K562 (cell line): ENCODE measurements around the gene SCMH1. TPM values are rescaled to one million over a fixed set of nuclear protein-coding genes. Genes with fewer than 3 reads are reported as not detected.

Source experiments
- ATAC-seq: fragments of 200-7000 bp; cut with Tn5 transposase; 3 replicates; pipeline ENCODE4 v1.9.1; 2020; ENCODE audit warnings: moderate library complexity
- BruUV-seq: library from RNA; stranded (reverse); fragments of 400-500 nt; replicated peaks from 2 replicates; lab custom pipeline; 2021; lab: Mats Ljungman, UMichigan
- CTCF ChIA-PET: fragments of 300-600 bp; formaldehyde crosslinking; extraction: SDS; loops from one replicate; lab custom pipeline; 2021; ENCODE audit warnings: low intra/inter-chr PET ratio; lab: Yijun Ruan, JAX
- POLR2A ChIA-PET: fragments of 300-600, 350-650 bp; sonication (Branson Sonifier 250); formaldehyde crosslinking; extraction: SDS; loops from one replicate; lab custom pipeline; 2021; ENCODE audit warnings: antibody characterized with exemption, inconsistent platforms; lab: Yijun Ruan, JAX
- DNase-seq, 4 experiments: peaks; one replicate each; pipeline versions ENCODE4 v3.0.0 to v3.0.0-alpha.2; 2011 to 2018; ENCODE audit warnings: low spot score in 3 of 4, mixed read lengths in 3 of 4; ENCODE audit errors: extremely low read depth in 1 of 4
- FAIRE-seq: peaks from 2 replicates; lab custom pipeline; 2011; peaks lifted over from hg19 to GRCh38; lab: Jason Lieb, UNC
- H2AFZ ChIP-seq: 2 replicates; pipeline ENCODE4 v1.6.0; 2011; ENCODE audit warnings: low read depth, low read length, control low read depth, inconsistent platforms
- H3K27ac ChIP-seq: fragments of 200-600 bp; 3 replicates; pipeline ENCODE4 v1.8.0; 2011; ENCODE audit warnings: low read depth, mild to moderate bottlenecking, control low read depth, inconsistent platforms, low read length, moderate library complexity, mixed read lengths; ENCODE audit errors: extremely low read depth
- H3K27me3 ChIP-seq, 2 experiments: fragments of 300-600 bp in 1 of 2; 2 replicates in 1 of 2; 3 replicates in 1 of 2; pipeline versions ENCODE4 v1.6.0 to v1.8.0; 2011; ENCODE audit warnings: inconsistent platforms in 2 of 2, low read length in 2 of 2, mild to moderate bottlenecking in 1 of 2, mixed read lengths in 1 of 2, moderate library complexity in 1 of 2; ENCODE audit not compliant: control insufficient read depth in 2 of 2, insufficient read depth in 2 of 2
- H3K36me3 ChIP-seq: fragments of 300-600 bp; 3 replicates; pipeline ENCODE4 v1.8.0; 2011; ENCODE audit warnings: mild to moderate bottlenecking, low read length, inconsistent platforms; ENCODE audit not compliant: control insufficient read depth, insufficient read depth
- H3K4me1 ChIP-seq, 2 experiments: fragments of 200-600 bp in 1 of 2; replicated peaks in 1 of 2; 2 replicates in 1 of 2; 3 replicates in 1 of 2; pipeline versions ENCODE4 v1.5.1 to v1.8.0; 2011; ENCODE audit warnings: inconsistent platforms in 2 of 2, low read length in 2 of 2, mild to moderate bottlenecking in 1 of 2, mixed read lengths in 1 of 2, moderate library complexity in 1 of 2; ENCODE audit not compliant: control insufficient read depth in 2 of 2, insufficient read depth in 2 of 2
- H3K4me2 ChIP-seq: 2 replicates; pipeline ENCODE4 v1.6.1; 2011; ENCODE audit warnings: low read length, control low read depth, inconsistent platforms, mixed read lengths; ENCODE audit not compliant: insufficient read depth
- H3K4me3 ChIP-seq: fragments of 200-600 bp; sonication (generic), shearing (Covaris generic); 2 replicates; pipeline ENCODE4 v1.5.1; 2016; ENCODE audit warnings: control low read depth, inconsistent platforms
- H3K79me2 ChIP-seq: fragments of 200-600 bp; 3 replicates; pipeline ENCODE4 v1.8.0; 2011; ENCODE audit warnings: low read length, inconsistent platforms; ENCODE audit not compliant: control insufficient read depth, insufficient read depth
- H3K9ac ChIP-seq, 2 experiments: 2 replicates each; pipeline versions ENCODE4 v1.6.0 to v1.6.1; 2011; ENCODE audit warnings: low read depth in 2 of 2, low read length in 2 of 2, control low read depth in 1 of 2, inconsistent platforms in 1 of 2, mild to moderate bottlenecking in 1 of 2, mixed read lengths in 1 of 2; ENCODE audit not compliant: insufficient read depth in 1 of 2
- H3K9me1 ChIP-seq: one replicate; pipeline ENCODE4 v1.6.0; 2011; ENCODE audit warnings: inconsistent platforms, mild to moderate bottlenecking, low read length, moderate library complexity; ENCODE audit not compliant: control insufficient read depth, insufficient read depth
- H3K9me3 ChIP-seq: replicated peaks from 2 replicates; pipeline ENCODE4 v1.5.1; 2011; ENCODE audit warnings: low read depth, low read length, inconsistent platforms; ENCODE audit not compliant: control insufficient read depth, insufficient read depth
- H4K20me1 ChIP-seq: replicated peaks from 2 replicates; pipeline ENCODE4 v1.6.1; 2011; ENCODE audit warnings: low read length, inconsistent platforms, mixed read lengths; ENCODE audit not compliant: control insufficient read depth, insufficient read depth
- EHMT2 ChIP-seq: fragments of 450-650 bp; IDR thresholded peaks from 2 replicates; pipeline ENCODE4 v1.6.1; 2018; ENCODE audit warnings: antibody characterized with exemption
- KAT7 ChIP-seq: sonication (generic); formaldehyde crosslinking; IDR thresholded peaks from 2 replicates; pipeline ENCODE4 v1.8.0; 2022; ENCODE audit warnings: missing genetic modification reagents, mild to moderate bottlenecking, borderline replicate concordance
- KLF1 ChIP-seq: fragments of 450-650 bp; IDR thresholded peaks from 2 replicates; pipeline ENCODE4 v1.6.1; 2016; ENCODE audit warnings: missing genetic modification characterization, missing compliant biosample characterization
- MECOM ChIP-seq: fragments of 250-450 bp; sonication (Bioruptor Pico); IDR thresholded peaks from 2 replicates; pipeline ENCODE4 v1.8.0; 2022; ENCODE audit warnings: inconsistent platforms
- NR1H2 ChIP-seq: sonication (generic); formaldehyde crosslinking; IDR thresholded peaks from 2 replicates; pipeline ENCODE4 v1.4.0; 2020; ENCODE audit warnings: mild to moderate bottlenecking, missing genetic modification reagents
- POLR2H ChIP-seq: IDR thresholded peaks from 2 replicates; pipeline ENCODE4 v1.6.1; 2016; ENCODE audit warnings: missing genetic modification characterization, low read depth, mild to moderate bottlenecking, control low read depth, missing compliant biosample characterization, moderate library complexity
- SP1 ChIP-seq: sonication (generic); formaldehyde crosslinking; IDR thresholded peaks from 2 replicates; pipeline ENCODE4 v1.8.1; 2022; ENCODE audit warnings: mild to moderate bottlenecking, missing genetic modification reagents
- SP2 ChIP-seq: IDR thresholded peaks from 2 replicates; pipeline ENCODE4 v1.6.1; 2011; ENCODE audit warnings: mild to moderate bottlenecking, low read depth, low read length, moderate library complexity; ENCODE audit not compliant: poor library complexity, severe bottlenecking; ENCODE audit errors: extremely low read depth
- U2AF2 ChIP-seq: fragments of 200-400 bp; formaldehyde crosslinking; optimal IDR thresholded peaks from 2 replicates; pipeline ENCODE3; 2017; ENCODE audit warnings: low read depth, mild to moderate bottlenecking, low read length
- ZBTB43 ChIP-seq: sonication (generic); formaldehyde crosslinking; IDR thresholded peaks from 2 replicates; pipeline ENCODE4 v1.8.0; 2023; ENCODE audit warnings: mild to moderate bottlenecking, missing genetic modification reagents
- ZNF143 ChIP-seq: sonication (generic); formaldehyde crosslinking; IDR thresholded peaks from 2 replicates; pipeline ENCODE4 v1.9.0; 2022; ENCODE audit warnings: mild to moderate bottlenecking, missing genetic modification reagents
- ZNF583 ChIP-seq: fragments of 250-450 bp; sonication (Bioruptor Pico); IDR thresholded peaks from 2 replicates; pipeline ENCODE4 v1.4.0; 2020
- WGBS: fragments of 100-300 bp; shearing (Covaris generic); methylation state at CpG from one replicate; pipeline ENCODE4 v1.1.6; 2016; ENCODE audit warnings: low coverage, mixed read lengths; ENCODE audit not compliant: insufficient coverage; ENCODE audit errors: missing lambda C conversion rate; 5-methylcytosine and 5-hydroxymethylcytosine counted together
- in situ Hi-C: fragments of 300-500 bp; cut with MboI; formaldehyde crosslinking; loops from 4 replicates; pipeline ENCODE4 v1.15.0; 2018; ENCODE audit warnings: inconsistent platforms, mixed read lengths
- intact Hi-C: fragments of 100-400 bp; cut with micrococcal nuclease; formaldehyde crosslinking; loops from 2 replicates; pipeline ENCODE4 v1.14.2; 2022
- polyA plus RNA-seq, 8 experiments: library from polyadenylated mRNA; depleted of rRNA in 4 of 8; stranded (reverse) in 5 of 8; unstranded in 3 of 8; fragments of >200 nt; fragmentation: Nextera tagmentation in 2 of 8; fragmentation: Illumina TruSeq in 1 of 8; extraction: Ambion mirVana in 2 of 8; extraction: Trizol in 1 of 8; gene quantifications; 2 replicates each; pipeline versions ENCODE4 v1.2.1 to v1.2.3, GENCODE V29; 2011 to 2014; ENCODE audit warnings: inconsistent platforms in 1 of 8, missing spikeins in 1 of 8
- total RNA-seq, 7 experiments: library from RNA; depleted of rRNA in 6 of 7; stranded (reverse); fragments of >200 nt in 6 of 7; fragmentation: Illumina TruSeq in 2 of 7; extraction: Trizol in 2 of 7; gene quantifications; 2 replicates each; pipeline versions ENCODE4 v1.2.1 to v1.2.3, GENCODE V29; 2011 to 2021; ENCODE audit warnings: low replicate concordance in 1 of 7
- TF ChIP-seq, protein P1 (sequence below), 2 experiments: fragments of 450-650 bp; IDR thresholded peaks; 2 replicates each; pipeline ENCODE4 v1.6.1; 2018; ENCODE audit warnings: mild to moderate bottlenecking in 2 of 2, low read depth in 1 of 2; ENCODE audit not compliant: partially characterized antibody in 2 of 2

SCMH1 gene
- total and polyA plus RNA-seq, 9 of the 15 experiments (the other 6 are each of a cell fraction or from before 2014, with no cell fraction given) = 8.5 to 37.0 (median 26.8) TPM

DNA sequence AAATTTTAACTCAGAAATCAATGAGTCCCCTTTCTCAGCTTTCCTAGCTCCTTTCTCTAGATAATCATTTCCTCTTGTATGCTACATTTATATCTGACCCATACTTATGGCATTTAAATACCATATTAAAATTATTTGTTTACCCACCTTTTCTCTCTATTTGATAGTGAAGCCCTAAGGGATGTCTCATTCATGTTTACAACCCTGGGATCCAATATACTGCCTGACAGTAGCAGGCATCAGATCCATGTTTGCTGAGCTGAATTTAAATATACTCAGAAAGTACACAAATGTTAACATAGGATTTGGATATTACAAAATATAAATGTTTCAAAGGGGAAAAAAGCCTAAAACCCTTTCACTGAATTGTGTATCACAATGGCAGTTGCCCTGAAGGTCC, 26.5 kb downstream of the SCMH1 start (continued):
- TF ChIP-seq, protein P1, sequence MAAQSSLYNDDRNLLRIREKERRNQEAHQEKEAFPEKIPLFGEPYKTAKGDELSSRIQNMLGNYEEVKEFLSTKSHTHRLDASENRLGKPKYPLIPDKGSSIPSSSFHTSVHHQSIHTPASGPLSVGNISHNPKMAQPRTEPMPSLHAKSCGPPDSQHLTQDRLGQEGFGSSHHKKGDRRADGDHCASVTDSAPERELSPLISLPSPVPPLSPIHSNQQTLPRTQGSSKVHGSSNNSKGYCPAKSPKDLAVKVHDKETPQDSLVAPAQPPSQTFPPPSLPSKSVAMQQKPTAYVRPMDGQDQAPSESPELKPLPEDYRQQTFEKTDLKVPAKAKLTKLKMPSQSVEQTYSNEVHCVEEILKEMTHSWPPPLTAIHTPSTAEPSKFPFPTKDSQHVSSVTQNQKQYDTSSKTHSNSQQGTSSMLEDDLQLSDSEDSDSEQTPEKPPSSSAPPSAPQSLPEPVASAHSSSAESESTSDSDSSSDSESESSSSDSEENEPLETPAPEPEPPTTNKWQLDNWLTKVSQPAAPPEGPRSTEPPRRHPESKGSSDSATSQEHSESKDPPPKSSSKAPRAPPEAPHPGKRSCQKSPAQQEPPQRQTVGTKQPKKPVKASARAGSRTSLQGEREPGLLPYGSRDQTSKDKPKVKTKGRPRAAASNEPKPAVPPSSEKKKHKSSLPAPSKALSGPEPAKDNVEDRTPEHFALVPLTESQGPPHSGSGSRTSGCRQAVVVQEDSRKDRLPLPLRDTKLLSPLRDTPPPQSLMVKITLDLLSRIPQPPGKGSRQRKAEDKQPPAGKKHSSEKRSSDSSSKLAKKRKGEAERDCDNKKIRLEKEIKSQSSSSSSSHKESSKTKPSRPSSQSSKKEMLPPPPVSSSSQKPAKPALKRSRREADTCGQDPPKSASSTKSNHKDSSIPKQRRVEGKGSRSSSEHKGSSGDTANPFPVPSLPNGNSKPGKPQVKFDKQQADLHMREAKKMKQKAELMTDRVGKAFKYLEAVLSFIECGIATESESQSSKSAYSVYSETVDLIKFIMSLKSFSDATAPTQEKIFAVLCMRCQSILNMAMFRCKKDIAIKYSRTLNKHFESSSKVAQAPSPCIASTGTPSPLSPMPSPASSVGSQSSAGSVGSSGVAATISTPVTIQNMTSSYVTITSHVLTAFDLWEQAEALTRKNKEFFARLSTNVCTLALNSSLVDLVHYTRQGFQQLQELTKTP (IDR thresholded peaks at IDR 0.05; ENCODE audit: low read depth in 1 of 2, partially characterized antibody in 2 of 2) = no peak
- TF ChIP-seq ZNF143 (no peak), EHMT2 (no peak), SP2 (no peak), NR1H2 (no peak), POLR2H (tag) (no peak), KAT7 (no peak), SP1 (CRISPR knock-in tag) (no peak)

- no peaks in the 10 kb centered on the region for H3K4me1 ChIP-seq
- FAIRE-seq = no peak
- ChIA-PET CTCF (no interaction called here), POLR2A (no interaction called here)
- intact Hi-C loops (no loop called here), in situ Hi-C loops (no loop called here)
- no peak overlapping the region for H3K27ac ChIP-seq
- no peak for ATAC-seq
- H3K9me3 ChIP-seq = no peaks in the 10 kb centered on the region
- 100% methylated on average over 1 of the region's 1 CpG for WGBS
- no peak overlapping the region for H2AFZ ChIP-seq
- no peak overlapping the region for H3K9ac ChIP-seq
- no peak for DNase-seq
- no peaks in the 10 kb centered on the region for H3K27me3 ChIP-seq
- H3K4me3 ChIP-seq = no peak overlapping the region
- BruUV-seq = no TSS peak
- TF ChIP-seq MECOM (CRISPR knock-in tag) (no peak), U2AF2 (no peak), KLF1 (tag) (no peak), ZNF583 (CRISPR knock-in tag) (no peak), ZBTB43 (no peak)
- 0 out of 3 replicates have a peak, but pooled peaks cover 2% of the 10 kb centered on the region for H3K79me2 ChIP-seq
- H4K20me1 ChIP-seq = no peaks in the 10 kb centered on the region
- no peaks in the 10 kb centered on the region for H3K9me1 ChIP-seq
- no peaks in the 10 kb centered on the region for H3K36me3 ChIP-seq
- H3K4me2 ChIP-seq = no peak overlapping the region
These were observed 28.8 kb downstream of the SCMH1 start for GRCh38 chr1:41213341-41213740.
